A673 (cell line): Measurements from ENCODE around the gene CCDC183.

ENCODE experiments used
- EZH2 ChIP-seq: fragments of 200-600 bp; sonication (generic); IDR thresholded peaks from 2 replicates; pipeline ENCODE4 v1.6.1; 2017; ENCODE audit warnings: borderline replicate concordance, low read depth, mild to moderate bottlenecking, mixed read lengths, antibody characterized with exemption, low read length; ENCODE audit not compliant: poor library complexity, severe bottlenecking
- TF ChIP-seq, protein P1 (sequence below): fragments of 300-800, 200-600 bp; sonication (generic); conservative IDR thresholded peaks from 2 replicates; pipeline ENCODE4 v1.5.1; 2017; ENCODE audit warnings: low read depth, mild to moderate bottlenecking, antibody characterized with exemption, low read length, moderate library complexity, mixed read lengths

DNA sequence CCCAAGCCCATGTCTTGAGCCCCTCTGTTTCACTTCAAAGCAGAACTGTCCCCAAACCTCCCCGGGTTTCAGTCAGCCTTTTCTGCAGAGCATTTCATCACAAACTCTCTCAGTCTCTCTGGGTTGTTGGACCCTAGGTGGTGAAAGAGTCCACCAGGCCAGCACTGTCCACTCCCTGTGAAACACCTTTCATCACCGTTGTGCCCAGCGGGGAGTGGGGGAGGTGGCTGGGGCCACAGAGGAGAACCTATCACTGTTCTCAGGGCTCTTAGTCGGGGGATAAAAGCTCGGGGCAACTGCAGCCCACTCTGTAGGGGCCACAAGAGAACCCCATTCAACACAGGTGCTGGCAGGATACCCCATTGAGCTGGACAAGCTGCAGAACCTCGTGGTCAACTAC, 6.2 kb downstream of the CCDC183 start:
- TF ChIP-seq, protein P1, sequence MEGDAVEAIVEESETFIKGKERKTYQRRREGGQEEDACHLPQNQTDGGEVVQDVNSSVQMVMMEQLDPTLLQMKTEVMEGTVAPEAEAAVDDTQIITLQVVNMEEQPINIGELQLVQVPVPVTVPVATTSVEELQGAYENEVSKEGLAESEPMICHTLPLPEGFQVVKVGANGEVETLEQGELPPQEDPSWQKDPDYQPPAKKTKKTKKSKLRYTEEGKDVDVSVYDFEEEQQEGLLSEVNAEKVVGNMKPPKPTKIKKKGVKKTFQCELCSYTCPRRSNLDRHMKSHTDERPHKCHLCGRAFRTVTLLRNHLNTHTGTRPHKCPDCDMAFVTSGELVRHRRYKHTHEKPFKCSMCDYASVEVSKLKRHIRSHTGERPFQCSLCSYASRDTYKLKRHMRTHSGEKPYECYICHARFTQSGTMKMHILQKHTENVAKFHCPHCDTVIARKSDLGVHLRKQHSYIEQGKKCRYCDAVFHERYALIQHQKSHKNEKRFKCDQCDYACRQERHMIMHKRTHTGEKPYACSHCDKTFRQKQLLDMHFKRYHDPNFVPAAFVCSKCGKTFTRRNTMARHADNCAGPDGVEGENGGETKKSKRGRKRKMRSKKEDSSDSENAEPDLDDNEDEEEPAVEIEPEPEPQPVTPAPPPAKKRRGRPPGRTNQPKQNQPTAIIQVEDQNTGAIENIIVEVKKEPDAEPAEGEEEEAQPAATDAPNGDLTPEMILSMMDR = no peak
- no peak for TF ChIP-seq EZH2
